Keratinocyte (primary cell): ENCODE results near the gene PBX4.

Experiments used
- EZH2 ChIP-seq: IDR thresholded peaks from one replicate; pipeline ENCODE4 v1.6.1; 2012; ENCODE audit warnings: inconsistent platforms, mild to moderate bottlenecking, low read length, moderate library complexity
- TF ChIP-seq, protein P1 (sequence below), 3 experiments: IDR thresholded peaks in 1 of 3; conservative IDR thresholded peaks in 1 of 3; optimal IDR thresholded peaks in 1 of 3; 2 replicates in 2 of 3; 3 replicates in 1 of 3; pipeline versions ENCODE3 to v1.5.1; 2011; ENCODE audit warnings: low read length in 3 of 3, mild to moderate bottlenecking in 3 of 3, moderate library complexity in 2 of 3, control low read depth in 1 of 3, inconsistent platforms in 1 of 3; ENCODE audit not compliant: insufficient read depth in 2 of 3; ENCODE audit errors: extremely low read depth in 1 of 3

DNA sequence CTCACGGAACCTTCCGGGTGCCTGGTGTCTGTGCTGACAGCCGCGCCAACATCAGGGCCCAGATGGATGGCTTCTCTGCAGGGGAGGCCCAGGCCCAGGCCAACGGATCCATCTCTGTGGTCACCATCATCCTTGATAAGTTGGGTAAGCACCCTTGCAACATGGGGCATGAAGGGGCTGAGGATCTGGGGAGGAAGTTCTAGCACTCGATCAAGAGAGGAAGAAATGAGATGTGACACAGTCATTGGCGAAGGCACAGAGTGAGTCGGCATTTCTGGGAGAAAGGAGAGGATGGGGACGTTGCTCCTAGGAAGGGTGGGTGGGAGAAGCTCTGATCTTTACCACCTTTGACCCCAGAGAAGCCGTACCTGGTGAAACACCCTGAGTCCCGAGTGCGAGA lies 76.0 kb downstream of the PBX4 start:
- TF ChIP-seq, protein P1, sequence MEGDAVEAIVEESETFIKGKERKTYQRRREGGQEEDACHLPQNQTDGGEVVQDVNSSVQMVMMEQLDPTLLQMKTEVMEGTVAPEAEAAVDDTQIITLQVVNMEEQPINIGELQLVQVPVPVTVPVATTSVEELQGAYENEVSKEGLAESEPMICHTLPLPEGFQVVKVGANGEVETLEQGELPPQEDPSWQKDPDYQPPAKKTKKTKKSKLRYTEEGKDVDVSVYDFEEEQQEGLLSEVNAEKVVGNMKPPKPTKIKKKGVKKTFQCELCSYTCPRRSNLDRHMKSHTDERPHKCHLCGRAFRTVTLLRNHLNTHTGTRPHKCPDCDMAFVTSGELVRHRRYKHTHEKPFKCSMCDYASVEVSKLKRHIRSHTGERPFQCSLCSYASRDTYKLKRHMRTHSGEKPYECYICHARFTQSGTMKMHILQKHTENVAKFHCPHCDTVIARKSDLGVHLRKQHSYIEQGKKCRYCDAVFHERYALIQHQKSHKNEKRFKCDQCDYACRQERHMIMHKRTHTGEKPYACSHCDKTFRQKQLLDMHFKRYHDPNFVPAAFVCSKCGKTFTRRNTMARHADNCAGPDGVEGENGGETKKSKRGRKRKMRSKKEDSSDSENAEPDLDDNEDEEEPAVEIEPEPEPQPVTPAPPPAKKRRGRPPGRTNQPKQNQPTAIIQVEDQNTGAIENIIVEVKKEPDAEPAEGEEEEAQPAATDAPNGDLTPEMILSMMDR (optimal IDR thresholded peaks at IDR 0.05 in 1 of 3, IDR thresholded peaks at IDR 0.05 in 1 of 3, conservative IDR thresholded peaks at IDR 0.05 in 1 of 3; ENCODE audit: extremely low read depth in 1 of 3, insufficient read depth in 2 of 3, low read length in 3 of 3) = no peak
- no peak for TF ChIP-seq EZH2
